ENCODE data around the gene NNT.

GRCh38 chr5:43570450-43571158 is 32.4 kb upstream of the NNT start:
- TF ChIP-seq CTCF (IDR thresholded peaks at IDR 0.05; ENCODE audit: control extremely low read depth in 1 of 3, insufficient read depth in 1 of 3, low read depth in 1 of 3, low read length in 3 of 3): no peak
- TF ChIP-seq EZH2 (IDR thresholded peaks at IDR 0.05; ENCODE audit: low read depth, low read length, severe bottlenecking): no peak
- TF ChIP-seq EP300 (IDR thresholded peaks at IDR 0.05; ENCODE audit: borderline replicate concordance in 1 of 2, low read depth in 2 of 2, low read length in 2 of 2): no peak
- TF ChIP-seq POLR2A (IDR thresholded peaks at IDR 0.05; ENCODE audit: control extremely low read depth in 1 of 2, low read depth in 2 of 2, low read length in 2 of 2): no peak
- TF ChIP-seq RAD21 (IDR thresholded peaks at IDR 0.05 in 1 of 2, conservative IDR thresholded peaks at IDR 0.05 in 1 of 2; ENCODE audit: low read depth in 2 of 2, low read length in 2 of 2): no peak
- TF ChIP-seq POLR2AphosphoS5 (IDR thresholded peaks at IDR 0.05; ENCODE audit: low read depth, low read length): no peak
- no peak for TF ChIP-seq TBP (IDR thresholded peaks at IDR 0.05; ENCODE audit: low read depth, low read length)
- TF ChIP-seq GTF2F1 (IDR thresholded peaks at IDR 0.05; ENCODE audit: borderline replicate concordance, low read depth, low read length): no peak
- TF ChIP-seq TCF12 (IDR thresholded peaks at IDR 0.05; ENCODE audit: low read depth, low read length): no peak
- TF ChIP-seq TEAD4 (IDR thresholded peaks at IDR 0.05; ENCODE audit: low read depth, low read length): no peak
- TF ChIP-seq ATF2 (IDR thresholded peaks at IDR 0.05; ENCODE audit: low read length): no peak
- no peak for TF ChIP-seq EGR1 (IDR thresholded peaks at IDR 0.05; ENCODE audit: borderline replicate concordance, low read depth, low read length)
- no peak for TF ChIP-seq ATF3 (IDR thresholded peaks at IDR 0.05; ENCODE audit: insufficient read depth, low read depth, low read length)
- no peak for TF ChIP-seq BRCA1 (IDR thresholded peaks at IDR 0.05; ENCODE audit: low read depth, low read length)
